Measurements from ENCODE around the gene NGLY1. TPM values are rescaled to one million over a fixed set of nuclear protein-coding genes. Genes with fewer than 3 reads are reported as not detected.

The NGLY1 gene
- total and polyA plus RNA-seq, 2 donors (not counting 1 experiment from before 2014, with no cell fraction given) = 11.6 to 34.0 TPM

- no peaks in the 10 kb centered on the region for H3K4me1 ChIP-seq (ENCODE audit: control insufficient read depth, extremely low read depth, insufficient read depth, low read length)
- H3K27me3 ChIP-seq (ENCODE audit: control insufficient read depth, insufficient read depth, low read length) = peaks cover 3% of the 10 kb centered on the region
- TF ChIP-seq CTCF (conservative IDR thresholded peaks at IDR 0.05 in 1 of 2, IDR thresholded peaks at IDR 0.05 in 1 of 2; ENCODE audit: low read depth in 1 of 2, low read length in 2 of 2) (no peak), EZH2 (IDR thresholded peaks at IDR 0.05; ENCODE audit: low read length, missing control alignments) (no peak)
- no peak overlapping the region for H3K4me2 ChIP-seq (ENCODE audit: extremely low read depth, insufficient read depth, low read length)
- DNase-seq (ENCODE audit: low read depth in 2 of 2) = peak in 1 of 2 donors; percentile 3
- H3K4me3 ChIP-seq (replicated peaks in 1 of 4; ENCODE audit: control extremely low read depth in 1 of 4, insufficient read depth in 1 of 4, low read depth in 3 of 4, low read length in 4 of 4) = no peak overlapping the region
- no peaks in the 10 kb centered on the region for H3K79me2 ChIP-seq (ENCODE audit: control insufficient read depth, insufficient read depth, low read length)
- no peaks in the 10 kb centered on the region for H4K20me1 ChIP-seq (ENCODE audit: control insufficient read depth, extremely low read depth, insufficient read depth, low read length)
- H3K9me3 ChIP-seq (ENCODE audit: control insufficient read depth, insufficient read depth, low read depth, low read length) = no peaks in the 10 kb centered on the region
- no peak overlapping the region for H2AFZ ChIP-seq (ENCODE audit: low read length)
- H3K36me3 ChIP-seq (ENCODE audit: control insufficient read depth, insufficient read depth, low read length) = no peaks in the 10 kb centered on the region
- no peak overlapping the region for H3K9ac ChIP-seq (ENCODE audit: insufficient read depth, low read length)
- H3K27ac ChIP-seq (ENCODE audit: insufficient read depth, low read length) = no peak overlapping the region
These were observed 99.8 kb downstream of the NGLY1 start for GRCh38 chr3:25683410-25683809.

DNA sequence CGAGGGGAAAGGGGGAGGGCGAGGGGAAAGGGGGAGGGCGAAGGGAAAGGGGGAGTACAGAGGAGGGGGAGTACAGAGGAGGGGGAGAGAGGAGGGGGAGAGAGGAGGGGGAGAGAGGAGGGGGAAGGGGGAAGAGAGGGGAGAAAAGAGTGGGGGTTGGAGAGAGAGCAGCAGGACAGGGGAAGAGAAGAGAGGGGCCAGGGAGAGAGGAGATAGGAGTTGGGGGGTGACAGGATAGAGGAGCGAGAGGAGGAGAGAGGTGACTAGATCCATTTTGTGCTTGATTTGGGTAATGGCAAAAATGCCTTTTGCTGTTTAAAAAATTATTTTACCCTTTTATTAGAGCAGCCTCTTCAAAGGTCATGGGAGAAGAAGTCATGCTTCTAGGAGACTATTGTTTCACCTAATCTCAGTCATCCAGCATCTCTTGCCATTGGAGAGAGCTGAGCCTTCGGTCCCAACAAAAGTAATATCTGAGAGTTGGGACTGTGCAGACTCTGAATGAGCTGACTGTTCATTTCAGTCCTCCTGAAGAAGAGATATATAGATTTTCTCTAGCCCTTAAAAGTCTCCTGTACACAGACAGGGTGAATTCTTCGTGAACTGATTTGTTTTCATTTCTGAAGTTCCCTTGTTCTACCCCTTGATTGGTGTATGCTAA is 103.5 kb downstream of the NGLY1 start:
- H3K4me2 ChIP-seq (ENCODE audit: extremely low read depth, insufficient read depth, low read length) = no peak overlapping the region
- no peak overlapping the region for H3K9ac ChIP-seq (ENCODE audit: insufficient read depth, low read length)
- H3K4me1 ChIP-seq (ENCODE audit: control insufficient read depth, extremely low read depth, insufficient read depth, low read length) = no peaks in the 10 kb centered on the region
- no peak overlapping the region for H2AFZ ChIP-seq (ENCODE audit: low read length)
- no peaks in the 10 kb centered on the region for H4K20me1 ChIP-seq (ENCODE audit: control insufficient read depth, extremely low read depth, insufficient read depth, low read length)
- H3K27me3 ChIP-seq (ENCODE audit: control insufficient read depth, insufficient read depth, low read length) = no peaks in the 10 kb centered on the region
- DNase-seq (ENCODE audit: low read depth in 2 of 2) = no peak
- H3K9me3 ChIP-seq (ENCODE audit: control insufficient read depth, insufficient read depth, low read depth, low read length) = no peaks in the 10 kb centered on the region
- H3K27ac ChIP-seq (ENCODE audit: insufficient read depth, low read length) = no peak overlapping the region
- H3K79me2 ChIP-seq (ENCODE audit: control insufficient read depth, insufficient read depth, low read length) = no peaks in the 10 kb centered on the region
- H3K4me3 ChIP-seq (replicated peaks in 1 of 4; ENCODE audit: control extremely low read depth in 1 of 4, insufficient read depth in 1 of 4, low read depth in 3 of 4, low read length in 4 of 4) = no peak overlapping the region
- TF ChIP-seq EZH2 (IDR thresholded peaks at IDR 0.05; ENCODE audit: low read length, missing control alignments) (no peak), CTCF (conservative IDR thresholded peaks at IDR 0.05 in 1 of 2, IDR thresholded peaks at IDR 0.05 in 1 of 2; ENCODE audit: low read depth in 1 of 2, low read length in 2 of 2) (no peak)
- no peaks in the 10 kb centered on the region for H3K36me3 ChIP-seq (ENCODE audit: control insufficient read depth, insufficient read depth, low read length)

DNA sequence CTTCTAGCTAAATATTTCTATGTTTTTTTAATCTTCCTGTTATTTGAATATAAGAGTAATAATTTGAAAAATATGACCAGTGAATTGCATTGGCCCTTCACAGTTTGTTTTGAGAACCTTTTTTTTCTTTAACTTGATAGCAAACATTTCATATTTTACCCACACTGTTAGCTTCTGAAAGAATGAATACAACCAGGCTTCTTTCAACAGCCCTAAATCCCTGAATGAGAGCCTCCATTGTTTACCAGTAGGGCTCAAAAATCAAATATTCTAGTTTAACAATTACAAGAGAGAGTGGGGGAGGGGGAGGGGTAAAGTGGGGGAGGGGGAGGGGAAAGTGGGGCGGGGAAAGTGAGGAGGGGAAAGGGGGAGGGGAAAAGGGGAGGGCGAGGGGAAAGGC is 104.1 kb downstream of the NGLY1 start:
- Histone ChIP-seq H3K4me3 (replicated peaks in 1 of 4; ENCODE audit: control extremely low read depth in 1 of 4, insufficient read depth in 1 of 4, low read depth in 3 of 4, low read length in 4 of 4) (no peak overlapping the region), H3K79me2 (ENCODE audit: control insufficient read depth, insufficient read depth, low read length) (no peaks in the 10 kb centered on the region), H3K4me1 (ENCODE audit: control insufficient read depth, extremely low read depth, insufficient read depth, low read length) (no peaks in the 10 kb centered on the region), H3K9me3 (ENCODE audit: control insufficient read depth, insufficient read depth, low read depth, low read length) (no peaks in the 10 kb centered on the region), H3K36me3 (ENCODE audit: control insufficient read depth, insufficient read depth, low read length) (no peaks in the 10 kb centered on the region), H4K20me1 (ENCODE audit: control insufficient read depth, extremely low read depth, insufficient read depth, low read length) (no peaks in the 10 kb centered on the region), H3K4me2 (ENCODE audit: extremely low read depth, insufficient read depth, low read length) (no peak overlapping the region), H3K9ac (ENCODE audit: insufficient read depth, low read length) (no peak overlapping the region), H3K27me3 (ENCODE audit: control insufficient read depth, insufficient read depth, low read length) (no peaks in the 10 kb centered on the region), H2AFZ (ENCODE audit: low read length) (no peak overlapping the region), H3K27ac (ENCODE audit: insufficient read depth, low read length) (no peak overlapping the region)
- DNase-seq (ENCODE audit: low read depth in 2 of 2) = no peak
- TF ChIP-seq EZH2 (IDR thresholded peaks at IDR 0.05; ENCODE audit: low read length, missing control alignments) (no peak), CTCF (conservative IDR thresholded peaks at IDR 0.05 in 1 of 2, IDR thresholded peaks at IDR 0.05 in 1 of 2; ENCODE audit: low read depth in 1 of 2, low read length in 2 of 2) (no peak)

All from fibroblast of lung (primary cell).